Neural cell (in vitro differentiated cells): ENCODE data around the gene DNAJB11. TPM values are rescaled to one million over a fixed set of nuclear protein-coding genes. Genes with fewer than 3 reads are reported as not detected.

Experiments used
- H2AFZ ChIP-seq: fragments of 200-600, 300-800 bp; sonication (generic), shearing (Covaris generic); 2 replicates; pipeline ENCODE4 v1.6.0; 2014; ENCODE audit warnings: low read depth, mild to moderate bottlenecking, antibody characterized with exemption, low read length, moderate library complexity
- H3F3A ChIP-seq: fragments of 200-600 bp; shearing (Covaris generic); 2 replicates; pipeline ENCODE4 v1.6.1; 2016; ENCODE audit warnings: mild to moderate bottlenecking, moderate library complexity, mixed read lengths, antibody characterized with exemption, low read length; ENCODE audit not compliant: insufficient read depth, poor library complexity, severe bottlenecking
- H3K27ac ChIP-seq: fragments of 200-600, 300-800 bp; sonication (generic), shearing (Covaris generic); 2 replicates; pipeline ENCODE4 v1.5.1; 2014; ENCODE audit warnings: mild to moderate bottlenecking, low read length, moderate library complexity
- H3K27me3 ChIP-seq: fragments of 300-800, 200-600 bp; sonication (generic), shearing (Covaris generic); 2 replicates; pipeline ENCODE4 v1.6.0; 2014; ENCODE audit warnings: mild to moderate bottlenecking, low read depth, low read length, moderate library complexity; ENCODE audit not compliant: insufficient read depth
- H3K36me3 ChIP-seq: fragments of 300-800, 200-600 bp; sonication (generic), shearing (Covaris generic); 2 replicates; pipeline ENCODE4 v1.5.1; 2014; ENCODE audit warnings: mild to moderate bottlenecking, antibody characterized with exemption, low read length, moderate library complexity; ENCODE audit not compliant: insufficient read depth
- H3K4me2 ChIP-seq: fragments of 300-800, 200-600 bp; sonication (generic), shearing (Covaris generic); 2 replicates; pipeline ENCODE4 v1.6.0; 2014; ENCODE audit warnings: mild to moderate bottlenecking, low read length
- H3K4me3 ChIP-seq: fragments of 300-800, 200-600 bp; sonication (generic), shearing (Covaris generic); 2 replicates; pipeline ENCODE4 v1.5.1; 2014; ENCODE audit warnings: mild to moderate bottlenecking, low read length, moderate library complexity
- H3K79me2 ChIP-seq: fragments of 200-600 bp; shearing (Covaris generic); replicated peaks from 2 replicates; pipeline ENCODE4 v1.6.0; 2014; ENCODE audit warnings: mild to moderate bottlenecking, low read length, moderate library complexity; ENCODE audit not compliant: insufficient read depth
- H3K9ac ChIP-seq: fragments of 300-800, 200-600 bp; sonication (generic), shearing (Covaris generic); 2 replicates; pipeline ENCODE4 v1.6.1; 2016; ENCODE audit warnings: mild to moderate bottlenecking, low read length, mixed read lengths
- H3K9me2 ChIP-seq: fragments of 200-600 bp; shearing (Covaris generic); 2 replicates; pipeline ENCODE4 v1.6.1; 2016; ENCODE audit warnings: mild to moderate bottlenecking, low read length, mixed read lengths; ENCODE audit not compliant: insufficient read depth
- H3K9me3 ChIP-seq: fragments of 200-600, 300-800 bp; sonication (generic), shearing (Covaris generic); 2 replicates; pipeline ENCODE4 v1.6.1; 2016; ENCODE audit warnings: mild to moderate bottlenecking, mixed run types, low read length, moderate library complexity, mixed read lengths
- H4K20me1 ChIP-seq: fragments of 200-600 bp; shearing (Covaris generic); 2 replicates; pipeline ENCODE4 v1.6.1; 2016; ENCODE audit warnings: mild to moderate bottlenecking, mixed run types; ENCODE audit not compliant: insufficient read depth
- EP300 ChIP-seq: fragments of 450-650 bp; conservative IDR thresholded peaks from 2 replicates; pipeline ENCODE4 v1.6.1; 2014; ENCODE audit warnings: antibody characterized with exemption, mild to moderate bottlenecking, moderate library complexity; ENCODE audit not compliant: poor library complexity, severe bottlenecking
- EZH2 ChIP-seq: fragments of 200-600, 300-800 bp; shearing (Covaris generic), sonication (generic); IDR thresholded peaks from 2 replicates; pipeline ENCODE4 v1.6.1; 2014; ENCODE audit warnings: antibody characterized with exemption, low read length, borderline replicate concordance, mild to moderate bottlenecking; ENCODE audit not compliant: insufficient read depth, poor library complexity, severe bottlenecking
- POLR2AphosphoS5 ChIP-seq: IDR thresholded peaks from 2 replicates; pipeline ENCODE4 v1.6.1; 2012
- RAD21 ChIP-seq: fragments of 450-650 bp; conservative IDR thresholded peaks from 2 replicates; pipeline ENCODE4 v1.6.1; 2014; ENCODE audit warnings: antibody characterized with exemption, mild to moderate bottlenecking, moderate library complexity
- polyA plus RNA-seq: library from polyadenylated mRNA; depleted of rRNA; stranded (reverse); fragments of >200 nt; gene quantifications from 2 replicates; pipeline ENCODE4 v1.2.3, GENCODE V29; 2014
- TF ChIP-seq, protein P1 (sequence below): fragments of 450-650 bp; IDR thresholded peaks from 2 replicates; pipeline ENCODE4 v1.5.1; 2014; ENCODE audit warnings: antibody characterized with exemption, mild to moderate bottlenecking, moderate library complexity; ENCODE audit not compliant: poor library complexity, severe bottlenecking
- TF ChIP-seq, protein P2 (sequence below): IDR thresholded peaks from 2 replicates; pipeline ENCODE4 v1.6.1; 2012; ENCODE audit warnings: borderline replicate concordance

DNAJB11 gene
- polyA plus RNA-seq, 1 donor from 2014 or later = 108 TPM

DNA sequence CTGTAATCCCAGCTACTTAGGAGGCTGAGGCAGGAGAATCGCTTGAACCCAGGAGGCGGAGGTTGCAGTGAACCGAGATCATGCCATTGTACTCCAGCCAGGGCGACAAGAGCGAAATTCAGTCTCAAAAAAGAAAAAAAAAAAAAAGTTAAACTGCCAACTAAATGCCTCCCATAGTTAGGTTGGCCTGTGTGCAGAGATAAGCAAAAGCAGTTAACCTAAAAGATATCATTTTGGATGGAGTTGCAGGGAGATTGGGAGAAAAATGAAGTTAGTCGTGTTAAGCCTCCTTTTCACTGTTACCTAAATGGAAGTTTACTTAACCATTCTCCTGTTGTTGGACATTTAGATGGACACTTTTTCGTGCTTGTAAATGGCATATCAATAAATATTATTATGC is 58.2 kb downstream of the DNAJB11 start:
- Histone ChIP-seq H3F3A (no peaks in the 10 kb centered on the region), H3K9ac (no peak overlapping the region), H3K4me2 (no peak overlapping the region), H3K36me3 (no peaks in the 10 kb centered on the region), H3K27ac (no peak overlapping the region), H3K9me3 (no peaks in the 10 kb centered on the region), H3K79me2 (no peaks in the 10 kb centered on the region), H2AFZ (no peak overlapping the region), H3K9me2 (no peaks in the 10 kb centered on the region), H4K20me1 (no peaks in the 10 kb centered on the region), H3K4me3 (no peak overlapping the region), H3K27me3 (no peaks in the 10 kb centered on the region)
- TF ChIP-seq EP300 = no peak
- TF ChIP-seq, protein P1, sequence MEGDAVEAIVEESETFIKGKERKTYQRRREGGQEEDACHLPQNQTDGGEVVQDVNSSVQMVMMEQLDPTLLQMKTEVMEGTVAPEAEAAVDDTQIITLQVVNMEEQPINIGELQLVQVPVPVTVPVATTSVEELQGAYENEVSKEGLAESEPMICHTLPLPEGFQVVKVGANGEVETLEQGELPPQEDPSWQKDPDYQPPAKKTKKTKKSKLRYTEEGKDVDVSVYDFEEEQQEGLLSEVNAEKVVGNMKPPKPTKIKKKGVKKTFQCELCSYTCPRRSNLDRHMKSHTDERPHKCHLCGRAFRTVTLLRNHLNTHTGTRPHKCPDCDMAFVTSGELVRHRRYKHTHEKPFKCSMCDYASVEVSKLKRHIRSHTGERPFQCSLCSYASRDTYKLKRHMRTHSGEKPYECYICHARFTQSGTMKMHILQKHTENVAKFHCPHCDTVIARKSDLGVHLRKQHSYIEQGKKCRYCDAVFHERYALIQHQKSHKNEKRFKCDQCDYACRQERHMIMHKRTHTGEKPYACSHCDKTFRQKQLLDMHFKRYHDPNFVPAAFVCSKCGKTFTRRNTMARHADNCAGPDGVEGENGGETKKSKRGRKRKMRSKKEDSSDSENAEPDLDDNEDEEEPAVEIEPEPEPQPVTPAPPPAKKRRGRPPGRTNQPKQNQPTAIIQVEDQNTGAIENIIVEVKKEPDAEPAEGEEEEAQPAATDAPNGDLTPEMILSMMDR = no peak
- TF ChIP-seq, protein P2, sequence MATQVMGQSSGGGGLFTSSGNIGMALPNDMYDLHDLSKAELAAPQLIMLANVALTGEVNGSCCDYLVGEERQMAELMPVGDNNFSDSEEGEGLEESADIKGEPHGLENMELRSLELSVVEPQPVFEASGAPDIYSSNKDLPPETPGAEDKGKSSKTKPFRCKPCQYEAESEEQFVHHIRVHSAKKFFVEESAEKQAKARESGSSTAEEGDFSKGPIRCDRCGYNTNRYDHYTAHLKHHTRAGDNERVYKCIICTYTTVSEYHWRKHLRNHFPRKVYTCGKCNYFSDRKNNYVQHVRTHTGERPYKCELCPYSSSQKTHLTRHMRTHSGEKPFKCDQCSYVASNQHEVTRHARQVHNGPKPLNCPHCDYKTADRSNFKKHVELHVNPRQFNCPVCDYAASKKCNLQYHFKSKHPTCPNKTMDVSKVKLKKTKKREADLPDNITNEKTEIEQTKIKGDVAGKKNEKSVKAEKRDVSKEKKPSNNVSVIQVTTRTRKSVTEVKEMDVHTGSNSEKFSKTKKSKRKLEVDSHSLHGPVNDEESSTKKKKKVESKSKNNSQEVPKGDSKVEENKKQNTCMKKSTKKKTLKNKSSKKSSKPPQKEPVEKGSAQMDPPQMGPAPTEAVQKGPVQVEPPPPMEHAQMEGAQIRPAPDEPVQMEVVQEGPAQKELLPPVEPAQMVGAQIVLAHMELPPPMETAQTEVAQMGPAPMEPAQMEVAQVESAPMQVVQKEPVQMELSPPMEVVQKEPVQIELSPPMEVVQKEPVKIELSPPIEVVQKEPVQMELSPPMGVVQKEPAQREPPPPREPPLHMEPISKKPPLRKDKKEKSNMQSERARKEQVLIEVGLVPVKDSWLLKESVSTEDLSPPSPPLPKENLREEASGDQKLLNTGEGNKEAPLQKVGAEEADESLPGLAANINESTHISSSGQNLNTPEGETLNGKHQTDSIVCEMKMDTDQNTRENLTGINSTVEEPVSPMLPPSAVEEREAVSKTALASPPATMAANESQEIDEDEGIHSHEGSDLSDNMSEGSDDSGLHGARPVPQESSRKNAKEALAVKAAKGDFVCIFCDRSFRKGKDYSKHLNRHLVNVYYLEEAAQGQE = no peak
- TF ChIP-seq EZH2 = no peak
- no peak for TF ChIP-seq RAD21
- TF ChIP-seq POLR2AphosphoS5 = no peak

DNA sequence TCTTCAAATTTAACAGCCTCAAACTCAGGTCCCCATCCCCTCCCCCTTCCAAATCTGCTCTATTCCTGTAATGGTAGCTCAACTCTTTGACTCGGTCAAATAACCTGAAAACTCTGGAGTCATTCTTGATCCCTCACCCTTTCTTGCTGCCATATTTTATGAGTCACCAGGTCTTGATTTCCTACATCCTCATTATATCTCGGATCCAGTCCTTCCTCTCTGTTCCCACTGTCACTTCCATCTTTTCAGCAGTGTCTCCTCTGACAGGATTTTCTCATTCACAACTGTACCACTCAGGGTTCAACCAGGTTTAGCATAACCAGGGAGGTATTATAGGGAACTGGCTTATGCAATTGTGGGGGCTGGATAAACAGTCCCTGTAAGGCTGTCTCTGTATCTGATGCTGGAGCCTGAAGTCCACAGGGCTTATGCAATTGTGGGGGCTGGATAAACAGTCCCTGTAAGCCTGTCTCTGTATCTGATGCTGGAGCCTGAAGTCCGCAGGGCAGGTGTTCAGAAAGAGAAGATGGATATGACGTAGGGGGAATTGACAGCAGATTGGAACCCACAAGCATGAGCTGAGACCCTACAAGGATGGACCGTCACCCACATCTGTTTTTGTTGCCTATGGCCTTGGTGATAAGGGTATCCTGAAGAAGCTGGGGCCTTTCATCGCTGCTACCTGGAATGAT is 60.6 kb downstream of the DNAJB11 start:
- H3K79me2 ChIP-seq = no peaks in the 10 kb centered on the region
- H2AFZ ChIP-seq = no peak overlapping the region
- H4K20me1 ChIP-seq = no peaks in the 10 kb centered on the region
- no peak overlapping the region for H3K9ac ChIP-seq
- no peaks in the 10 kb centered on the region for H3K9me2 ChIP-seq
- H3K36me3 ChIP-seq = no peaks in the 10 kb centered on the region
- no peak overlapping the region for H3K4me3 ChIP-seq
- H3K9me3 ChIP-seq = no peaks in the 10 kb centered on the region
- no peaks in the 10 kb centered on the region for H3F3A ChIP-seq
- TF ChIP-seq, protein P1 = no peak
- H3K27ac ChIP-seq = no peak overlapping the region
- no peaks in the 10 kb centered on the region for H3K27me3 ChIP-seq
- H3K4me2 ChIP-seq = no peak overlapping the region
